ENCODE measurements around the gene CDC42BPB.

CDC42BPB gene

GRCh38 chr14:102903889-102904512 lies 153.3 kb downstream of the CDC42BPB start:
- no peak overlapping the region for H3K9ac ChIP-seq (ENCODE audit: low read length)
- H3K4me3 ChIP-seq (ENCODE audit: low read length), result no peak overlapping the region
- no peaks in the 10 kb centered on the region for H3K9me3 ChIP-seq (ENCODE audit: control insufficient read depth, low read depth, low read length)
- no peaks in the 10 kb centered on the region for H3K27me3 ChIP-seq (ENCODE audit: control insufficient read depth, insufficient read depth, low read length)
- peaks cover 3% of the 10 kb centered on the region for H3K36me3 ChIP-seq (ENCODE audit: control insufficient read depth, low read depth, low read length)
- H3K27ac ChIP-seq (ENCODE audit: low read length), result no peak overlapping the region
- H3K4me1 ChIP-seq (ENCODE audit: control insufficient read depth, low read depth, low read length), result no peaks in the 10 kb centered on the region

- Histone ChIP-seq H3K36me3 (ENCODE audit: control insufficient read depth, low read depth, low read length) (peaks cover 3% of the 10 kb centered on the region), H3K4me1 (ENCODE audit: control insufficient read depth, low read depth, low read length) (no peaks in the 10 kb centered on the region), H3K9ac (ENCODE audit: low read length) (no peak overlapping the region), H3K27me3 (ENCODE audit: control insufficient read depth, insufficient read depth, low read length) (no peaks in the 10 kb centered on the region), H3K9me3 (ENCODE audit: control insufficient read depth, low read depth, low read length) (no peaks in the 10 kb centered on the region), H3K27ac (ENCODE audit: low read length) (no peak overlapping the region), H3K4me3 (ENCODE audit: low read length) (no peak overlapping the region)
These were observed 154.0 kb downstream of the CDC42BPB start for GRCh38 chr14:102903248-102903888.

- Histone ChIP-seq H3K27me3 (ENCODE audit: control insufficient read depth, insufficient read depth, low read length) (no peaks in the 10 kb centered on the region), H3K9ac (ENCODE audit: low read length) (no peak overlapping the region), H3K27ac (ENCODE audit: low read length) (no peak overlapping the region), H3K4me1 (ENCODE audit: control insufficient read depth, low read depth, low read length) (no peaks in the 10 kb centered on the region), H3K4me3 (ENCODE audit: low read length) (no peak overlapping the region), H3K36me3 (ENCODE audit: control insufficient read depth, low read depth, low read length) (peaks cover 3% of the 10 kb centered on the region), H3K9me3 (ENCODE audit: control insufficient read depth, low read depth, low read length) (no peaks in the 10 kb centered on the region)
These were observed 154.7 kb downstream of the CDC42BPB start for GRCh38 chr14:102902523-102903247.

- Histone ChIP-seq H3K9ac (ENCODE audit: low read length) (no peak overlapping the region), H3K36me3 (ENCODE audit: control insufficient read depth, low read depth, low read length) (peaks cover 3% of the 10 kb centered on the region), H3K4me1 (ENCODE audit: control insufficient read depth, low read depth, low read length) (no peaks in the 10 kb centered on the region), H3K4me3 (ENCODE audit: low read length) (no peak overlapping the region), H3K27ac (ENCODE audit: low read length) (no peak overlapping the region), H3K9me3 (ENCODE audit: control insufficient read depth, low read depth, low read length) (no peaks in the 10 kb centered on the region), H3K27me3 (ENCODE audit: control insufficient read depth, insufficient read depth, low read length) (no peaks in the 10 kb centered on the region)
These were observed 155.3 kb downstream of the CDC42BPB start for GRCh38 chr14:102902086-102902485.

- Histone ChIP-seq H3K4me3 (ENCODE audit: low read length) (no peak overlapping the region), H3K27me3 (ENCODE audit: control insufficient read depth, insufficient read depth, low read length) (no peaks in the 10 kb centered on the region), H3K27ac (ENCODE audit: low read length) (no peak overlapping the region)
These were observed 155.7 kb downstream of the CDC42BPB start for GRCh38 chr14:102901633-102902032.

GRCh38 chr14:102900631-102901571 lies 156.4 kb downstream of the CDC42BPB start:
- no peaks in the 10 kb centered on the region for H3K27me3 ChIP-seq (ENCODE audit: control insufficient read depth, insufficient read depth, low read length)
- no peak overlapping the region for H3K9ac ChIP-seq (ENCODE audit: low read length)
- peaks cover under 1% of the 10 kb centered on the region for H3K36me3 ChIP-seq (ENCODE audit: control insufficient read depth, low read depth, low read length)
- no peak overlapping the region for H3K27ac ChIP-seq (ENCODE audit: low read length)
- H3K9me3 ChIP-seq (ENCODE audit: control insufficient read depth, low read depth, low read length), result no peaks in the 10 kb centered on the region
- H3K4me3 ChIP-seq (ENCODE audit: low read length), result no peak overlapping the region
- no peaks in the 10 kb centered on the region for H3K4me1 ChIP-seq (ENCODE audit: control insufficient read depth, low read depth, low read length)

More at GRCh38 chr14:102901633-102902032, 155.7 kb downstream of the CDC42BPB start:
- Histone ChIP-seq H3K4me1 (ENCODE audit: control insufficient read depth, low read depth, low read length) (no peaks in the 10 kb centered on the region), H3K9me3 (ENCODE audit: control insufficient read depth, low read depth, low read length) (no peaks in the 10 kb centered on the region), H3K9ac (ENCODE audit: low read length) (no peak overlapping the region), H3K36me3 (ENCODE audit: control insufficient read depth, low read depth, low read length) (peaks cover 3% of the 10 kb centered on the region)

- Histone ChIP-seq H3K9me3 (ENCODE audit: control insufficient read depth, low read depth, low read length) (no peaks in the 10 kb centered on the region), H3K9ac (ENCODE audit: low read length) (no peak overlapping the region), H3K4me3 (ENCODE audit: low read length) (no peak overlapping the region), H3K36me3 (ENCODE audit: control insufficient read depth, low read depth, low read length) (no peaks in the 10 kb centered on the region), H3K4me1 (ENCODE audit: control insufficient read depth, low read depth, low read length) (no peaks in the 10 kb centered on the region), H3K27me3 (ENCODE audit: control insufficient read depth, insufficient read depth, low read length) (no peaks in the 10 kb centered on the region), H3K27ac (ENCODE audit: low read length) (no peak overlapping the region)
These were observed 157.8 kb downstream of the CDC42BPB start for GRCh38 chr14:102899516-102899900.

- no peak overlapping the region for H3K4me3 ChIP-seq (ENCODE audit: low read length)
- no peak overlapping the region for H3K9ac ChIP-seq (ENCODE audit: low read length)
- no peaks in the 10 kb centered on the region for H3K9me3 ChIP-seq (ENCODE audit: control insufficient read depth, low read depth, low read length)
- no peaks in the 10 kb centered on the region for H3K36me3 ChIP-seq (ENCODE audit: control insufficient read depth, low read depth, low read length)
- no peaks in the 10 kb centered on the region for H3K4me1 ChIP-seq (ENCODE audit: control insufficient read depth, low read depth, low read length)
- no peaks in the 10 kb centered on the region for H3K27me3 ChIP-seq (ENCODE audit: control insufficient read depth, insufficient read depth, low read length)
- H3K27ac ChIP-seq (ENCODE audit: low read length), result no peak overlapping the region
These were observed 158.4 kb downstream of the CDC42BPB start for GRCh38 chr14:102898776-102899515.

- Histone ChIP-seq H3K4me3 (ENCODE audit: low read length) (no peak overlapping the region), H3K27ac (ENCODE audit: low read length) (no peak overlapping the region), H3K9me3 (ENCODE audit: control insufficient read depth, low read depth, low read length) (no peaks in the 10 kb centered on the region), H3K4me1 (ENCODE audit: control insufficient read depth, low read depth, low read length) (no peaks in the 10 kb centered on the region), H3K27me3 (ENCODE audit: control insufficient read depth, insufficient read depth, low read length) (no peaks in the 10 kb centered on the region), H3K9ac (ENCODE audit: low read length) (no peak overlapping the region), H3K36me3 (ENCODE audit: control insufficient read depth, low read depth, low read length) (no peaks in the 10 kb centered on the region)
These were observed 159.1 kb downstream of the CDC42BPB start for GRCh38 chr14:102898298-102898697.

- H3K36me3 ChIP-seq (ENCODE audit: control insufficient read depth, low read depth, low read length), result no peaks in the 10 kb centered on the region
- no peak overlapping the region for H3K27ac ChIP-seq (ENCODE audit: low read length)
- no peaks in the 10 kb centered on the region for H3K9me3 ChIP-seq (ENCODE audit: control insufficient read depth, low read depth, low read length)
These were observed 159.9 kb downstream of the CDC42BPB start for GRCh38 chr14:102897299-102898027.

More at GRCh38 chr14:102897299-102898027, 159.9 kb downstream of the CDC42BPB start:
- H3K4me1 ChIP-seq (ENCODE audit: control insufficient read depth, low read depth, low read length), result no peaks in the 10 kb centered on the region
- no peaks in the 10 kb centered on the region for H3K27me3 ChIP-seq (ENCODE audit: control insufficient read depth, insufficient read depth, low read length)
- no peak overlapping the region for H3K9ac ChIP-seq (ENCODE audit: low read length)
- no peak overlapping the region for H3K4me3 ChIP-seq (ENCODE audit: low read length)
